Stimulated activated CD8-positive, alpha-beta memory T cell treated with anti-CD3 and anti-CD28 coated beads, Interleukin-12 subunit alpha, Interleukin-12 subunit beta, amount 100 ng/mL, for 24 hours (primary cell): ENCODE data around the gene ZNF581.

ENCODE experiments used
- DNase-seq: peaks from one replicate; pipeline ENCODE4 v3.0.0-alpha.2; 2020; ENCODE audit errors: extremely low read depth

Gene ZNF581

GRCh38 chr19:55694656-55695491 lies 51.4 kb downstream of the ZNF581 start:
- no peak for DNase-seq
